ENCODE results near the gene TENM4.

DNA sequence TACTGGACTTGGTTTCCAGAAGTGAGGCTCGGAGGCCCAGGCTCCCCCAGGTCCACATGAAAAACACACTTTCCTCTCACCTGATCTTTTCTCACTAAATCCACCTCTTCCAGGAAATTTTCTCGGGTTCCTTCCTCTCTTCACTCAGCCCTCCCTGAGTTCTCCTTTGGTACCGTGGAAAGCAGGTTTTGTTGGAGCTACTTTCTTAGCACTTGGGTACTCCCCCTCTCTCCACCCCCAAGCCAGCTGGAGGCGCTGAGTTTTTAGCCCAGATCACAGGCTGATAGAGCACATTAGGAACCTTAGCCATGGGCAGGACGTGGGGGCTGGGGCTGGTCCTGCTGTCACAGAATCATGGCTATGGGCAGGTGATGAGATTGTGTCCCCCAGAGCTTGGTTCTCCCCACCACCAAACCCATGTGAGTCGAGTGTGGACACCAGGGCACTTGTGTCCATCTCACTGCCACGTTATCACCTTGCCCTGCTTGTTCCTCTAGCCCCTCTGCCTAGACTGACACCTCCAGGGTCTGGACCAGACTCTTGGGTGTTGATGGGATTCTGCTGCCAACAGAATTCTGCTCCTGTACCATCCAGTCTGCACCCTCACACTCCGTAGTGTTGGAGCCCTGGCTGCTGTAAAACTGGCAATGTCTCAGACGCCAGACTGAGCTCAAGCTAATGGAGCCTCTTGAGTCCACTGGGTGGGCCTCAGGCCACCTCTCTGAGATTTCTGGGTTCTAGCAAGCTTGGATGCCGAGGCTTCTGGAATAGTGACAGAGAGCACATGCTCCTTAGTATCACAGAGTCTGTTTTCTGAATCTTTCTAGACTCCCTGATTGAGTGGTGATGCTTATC lies 791.2 kb downstream of the TENM4 start:
- no peak for TF ChIP-seq CTCF (IDR thresholded peaks at IDR 0.05)
- no peak for TF ChIP-seq ZSCAN20 (CRISPR knock-in tag; IDR thresholded peaks at IDR 0.05)
- no peak for TF ChIP-seq KDM1A (IDR thresholded peaks at IDR 0.05; ENCODE audit: low read depth)
- TF ChIP-seq HOXA7 (CRISPR knock-in tag; IDR thresholded peaks at IDR 0.05) = no peak
- no peak for TF ChIP-seq MAFK (IDR thresholded peaks at IDR 0.05; ENCODE audit: partially characterized antibody)
- TF ChIP-seq, protein P1, sequence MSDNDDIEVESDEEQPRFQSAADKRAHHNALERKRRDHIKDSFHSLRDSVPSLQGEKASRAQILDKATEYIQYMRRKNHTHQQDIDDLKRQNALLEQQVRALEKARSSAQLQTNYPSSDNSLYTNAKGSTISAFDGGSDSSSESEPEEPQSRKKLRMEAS (IDR thresholded peaks at IDR 0.05) = no peak
- no peak for TF ChIP-seq PBX3 (IDR thresholded peaks at IDR 0.05)
- TF ChIP-seq RFX5 (IDR thresholded peaks at IDR 0.05) = no peak
- no peak for TF ChIP-seq HDAC2 (IDR thresholded peaks at IDR 0.05)
- no peak for TF ChIP-seq RAD21 (conservative IDR thresholded peaks at IDR 0.05 in 1 of 2, IDR thresholded peaks at IDR 0.05 in 1 of 2)
- TF ChIP-seq EP300 (IDR thresholded peaks at IDR 0.05) = no peak
